SK-N-SH treated with all-trans-retinoic acid at 6 μM for 48 hours (cell line): Measurements from ENCODE around the gene LYVE1.

Experiments
- ATAC-seq: fragments of 200-7000 bp; cut with Tn5 transposase; 3 replicates; pipeline ENCODE4 v1.9.1; 2020; ENCODE audit warnings: mild to moderate bottlenecking, moderate library complexity
- ARNTL ChIP-seq: fragments of 450-650 bp; formaldehyde crosslinking; IDR thresholded peaks from 2 replicates; pipeline ENCODE4 v1.5.0; 2020; ENCODE audit warnings: low read depth, mild to moderate bottlenecking, moderate library complexity, borderline replicate concordance
- BACH2 ChIP-seq: fragments of 250-450 bp; sonication (Bioruptor Pico); IDR thresholded peaks from 2 replicates; pipeline ENCODE4 v1.9.0; 2021; ENCODE audit warnings: mild to moderate bottlenecking, borderline replicate concordance
- CREB5 ChIP-seq: fragments of 250-450 bp; sonication (Bioruptor Pico); IDR thresholded peaks from 2 replicates; pipeline ENCODE4 v1.5.1; 2020; ENCODE audit warnings: low read depth, mild to moderate bottlenecking, moderate library complexity
- CSRNP3 ChIP-seq: fragments of 250-450 bp; sonication (Bioruptor Pico); IDR thresholded peaks from 2 replicates; pipeline ENCODE4 v1.5.1; 2021; ENCODE audit warnings: mild to moderate bottlenecking, moderate library complexity
- ESRRG ChIP-seq: fragments of 250-450 bp; sonication (Bioruptor Pico); IDR thresholded peaks from 2 replicates; pipeline ENCODE4 v1.6.1; 2021; ENCODE audit warnings: mild to moderate bottlenecking
- GLIS3 ChIP-seq: fragments of 250-450 bp; sonication (Bioruptor Pico); IDR thresholded peaks from 2 replicates; pipeline ENCODE4 v1.5.0; 2020; ENCODE audit warnings: mild to moderate bottlenecking, moderate library complexity
- ISL1 ChIP-seq: fragments of 250-450 bp; sonication (Bioruptor Pico); IDR thresholded peaks from 2 replicates; pipeline ENCODE4 v2.1.2; 2022; ENCODE audit warnings: mild to moderate bottlenecking, moderate library complexity
- OSR1 ChIP-seq: fragments of 250-450 bp; sonication (Bioruptor Pico); IDR thresholded peaks from 2 replicates; pipeline ENCODE4 v1.8.0; 2022; ENCODE audit warnings: moderate library complexity, mild to moderate bottlenecking, inconsistent platforms
- PATZ1 ChIP-seq: fragments of 250-450 bp; sonication (Bioruptor Pico); IDR thresholded peaks from 2 replicates; pipeline ENCODE4 v1.8.0; 2020; ENCODE audit warnings: mild to moderate bottlenecking, moderate library complexity, borderline replicate concordance
- POU6F1 ChIP-seq: fragments of 250-450 bp; sonication (Bioruptor Pico); IDR thresholded peaks from 2 replicates; pipeline ENCODE4 v1.8.0; 2021; ENCODE audit warnings: low read depth, mild to moderate bottlenecking, moderate library complexity, borderline replicate concordance
- PPARA ChIP-seq: fragments of 250-450 bp; sonication (Bioruptor Pico); IDR thresholded peaks from 2 replicates; pipeline ENCODE4 v1.5.0; 2020; ENCODE audit warnings: mild to moderate bottlenecking, borderline replicate concordance
- SNAI2 ChIP-seq: fragments of 250-450 bp; sonication (Bioruptor Pico); IDR thresholded peaks from 2 replicates; pipeline ENCODE4 v1.5.0; 2020; ENCODE audit warnings: mild to moderate bottlenecking, moderate library complexity
- TCF4 ChIP-seq: fragments of 250-450 bp; sonication (Bioruptor Pico); IDR thresholded peaks from 2 replicates; pipeline ENCODE4 v1.8.0; 2021; ENCODE audit warnings: mild to moderate bottlenecking, moderate library complexity, borderline replicate concordance
- TOX ChIP-seq: fragments of 250-450 bp; sonication (Bioruptor Pico); IDR thresholded peaks from 2 replicates; pipeline ENCODE4 v1.8.0; 2021; ENCODE audit warnings: mild to moderate bottlenecking, moderate library complexity, borderline replicate concordance
- TSHZ2 ChIP-seq: fragments of 250-450 bp; sonication (Bioruptor Pico); IDR thresholded peaks from 2 replicates; pipeline ENCODE4 v1.5.0; 2020; ENCODE audit warnings: mild to moderate bottlenecking, moderate library complexity
- ZC3H10 ChIP-seq: fragments of 250-450 bp; sonication (Bioruptor Pico); IDR thresholded peaks from 2 replicates; pipeline ENCODE4 v1.5.1; 2021; ENCODE audit warnings: mild to moderate bottlenecking, moderate library complexity
- ZFP3 ChIP-seq: fragments of 250-450 bp; sonication (Bioruptor Pico); IDR thresholded peaks from 2 replicates; pipeline ENCODE4 v1.5.0; 2020; ENCODE audit warnings: mild to moderate bottlenecking, moderate library complexity
- ZFP30 ChIP-seq: fragments of 450-650 bp; formaldehyde crosslinking; IDR thresholded peaks from 2 replicates; pipeline ENCODE4 v1.5.0; 2022; ENCODE audit warnings: mild to moderate bottlenecking, moderate library complexity
- ZNF565 ChIP-seq: fragments of 450-650 bp; formaldehyde crosslinking; conservative IDR thresholded peaks from 2 replicates; pipeline ENCODE4 v1.5.0; 2020; ENCODE audit warnings: low read depth, mild to moderate bottlenecking, moderate library complexity
- ZNF70 ChIP-seq: fragments of 450-650 bp; formaldehyde crosslinking; IDR thresholded peaks from 2 replicates; pipeline ENCODE4 v1.5.0; 2020; ENCODE audit warnings: mild to moderate bottlenecking, moderate library complexity
- ZNF8 ChIP-seq: fragments of 450-650 bp; formaldehyde crosslinking; IDR thresholded peaks from 2 replicates; pipeline ENCODE4 v1.5.0; 2020; ENCODE audit warnings: mild to moderate bottlenecking, moderate library complexity

Gene LYVE1

GRCh38 chr11:10594407-10594806 lies 25.9 kb upstream of the LYVE1 start (continued):
- TF ChIP-seq TSHZ2 (CRISPR knock-in tag): no peak
- TF ChIP-seq ESRRG (CRISPR knock-in tag): no peak
- no peak for TF ChIP-seq PPARA (CRISPR knock-in tag)
- TF ChIP-seq SNAI2 (CRISPR knock-in tag): no peak

- TF ChIP-seq TSHZ2 (CRISPR knock-in tag) (no peak), TOX (CRISPR knock-in tag) (no peak), TCF4 (CRISPR knock-in tag) (no peak), ZNF8 (CRISPR knock-in tag) (no peak), ZNF70 (CRISPR knock-in tag) (no peak), BACH2 (CRISPR knock-in tag) (no peak), CSRNP3 (no peak), CREB5 (CRISPR knock-in tag) (no peak), OSR1 (CRISPR knock-in tag) (no peak), ZC3H10 (no peak), PPARA (CRISPR knock-in tag) (no peak), ZFP3 (CRISPR knock-in tag) (no peak)
- TF ChIP-seq, all 23 proteins: peak for 0
- peak; percentile 98 for ATAC-seq
Observed at GRCh38 chr11:10592331-10592730, 23.9 kb upstream of the LYVE1 start.

- TF ChIP-seq BACH2 (CRISPR knock-in tag) (no peak), PATZ1 (CRISPR knock-in tag) (no peak), OSR1 (CRISPR knock-in tag) (no peak), ZC3H10 (no peak), GLIS3 (CRISPR knock-in tag) (no peak), ESRRG (CRISPR knock-in tag) (no peak), ZNF565 (CRISPR knock-in tag) (no peak), ZFP30 (CRISPR knock-in tag) (no peak), SNAI2 (CRISPR knock-in tag) (no peak), CREB5 (CRISPR knock-in tag) (no peak), ISL1 (no peak), POU6F1 (no peak), ARNTL (no peak), TOX (CRISPR knock-in tag) (no peak), ZFP3 (CRISPR knock-in tag) (no peak)
- no peak for ATAC-seq
Observed at GRCh38 chr11:10591741-10592140, 23.3 kb upstream of the LYVE1 start.
